MCF 10A (cell line): ENCODE results near the gene ZMYND10. TPM values are rescaled to one million over a fixed set of nuclear protein-coding genes. Genes with fewer than 3 reads are reported as not detected.
A peak's percentile ranks its signal among the peaks of the same experiment; 100 is the strongest.

ENCODE experiments used
- BruUV-seq: library from RNA; stranded (reverse); fragments of 400-500 nt; replicated peaks from 2 replicates; lab custom pipeline; 2021; lab: Mats Ljungman, UMichigan
- CTCF ChIA-PET: fragments of 300-600 bp; sonication (Branson Sonifier 250); formaldehyde crosslinking; extraction: SDS; loops from one replicate; lab custom pipeline; 2021; ENCODE audit warnings: antibody characterized with exemption, inconsistent platforms; lab: Yijun Ruan, JAX
- POLR2A ChIA-PET: fragments of 300-600, 350-650 bp; sonication (Branson Sonifier 250); formaldehyde crosslinking; extraction: SDS; loops from one replicate; lab custom pipeline; 2020; ENCODE audit warnings: antibody characterized with exemption, inconsistent platforms; lab: Yijun Ruan, JAX
- DNase-seq: peaks from one replicate; pipeline ENCODE4 v3.0.0-alpha.2; 2018; ENCODE audit not compliant: unreplicated experiment
- H3K27ac Mint-ChIP-seq: one replicate; pipeline ENCODE4 v1.8.0; 2022; ENCODE audit warnings: mild to moderate bottlenecking, low read depth, mixed read lengths; ENCODE audit not compliant: unreplicated experiment
- H3K27me3 Mint-ChIP-seq: one replicate; pipeline ENCODE4 v1.8.0; 2022; ENCODE audit warnings: mixed read lengths; ENCODE audit not compliant: insufficient read depth, unreplicated experiment
- H3K36me3 Mint-ChIP-seq: one replicate; pipeline ENCODE4 v1.8.0; 2022; ENCODE audit warnings: mild to moderate bottlenecking, moderate library complexity, mixed read lengths; ENCODE audit not compliant: insufficient read depth, unreplicated experiment
- H3K4me1 Mint-ChIP-seq: one replicate; pipeline ENCODE4 v1.8.0; 2022; ENCODE audit warnings: mixed read lengths; ENCODE audit not compliant: insufficient read depth, unreplicated experiment
- H3K4me3 Mint-ChIP-seq: one replicate; pipeline ENCODE4 v1.8.0; 2022; ENCODE audit warnings: mild to moderate bottlenecking, moderate library complexity, mixed read lengths; ENCODE audit not compliant: unreplicated experiment
- H3K9me3 Mint-ChIP-seq: one replicate; pipeline ENCODE4 v1.8.0; 2022; ENCODE audit warnings: mixed read lengths; ENCODE audit not compliant: unreplicated experiment
- CTCF ChIP-seq: fragments of 200-600 bp; IDR thresholded peaks from one replicate; pipeline ENCODE4 v1.8.0; 2022; ENCODE audit warnings: antibody characterized with exemption, mild to moderate bottlenecking; ENCODE audit not compliant: unreplicated experiment
- intact Hi-C: fragments of 100-400 bp; cut with micrococcal nuclease; formaldehyde crosslinking; loops from 2 replicates; pipeline ENCODE4 v1.14.1; 2022
- total RNA-seq: library from RNA; stranded (reverse); gene quantifications from 2 replicates; pipeline ENCODE4 v1.2.3, GENCODE V29; 2022

The ZMYND10 gene
- total RNA-seq, 1 experiment from 2014 or later: 0.68 TPM

GRCh38 chr3:50338965-50339364 is 6.6 kb downstream of the ZMYND10 start:
- intact Hi-C loops: no loop called here
- Mint-ChIP-seq H3K9me3 (no peaks in the 10 kb centered on the region), H3K27me3 (no peaks in the 10 kb centered on the region), H3K4me1 (peaks cover 19% of the 10 kb centered on the region), H3K4me3 (peak overlapping the region; percentile 85), H3K27ac (no peak overlapping the region), H3K36me3 (peaks cover 15% of the 10 kb centered on the region)
- no TSS peak for BruUV-seq
- CTCF ChIA-PET: interaction anchor here (0.6 to 4.6 kb wide), 4 partner anchors 9 to 1604 kb away, joined by 5 to 40 read pairs (median 12); partner anchors contain the start of genes CYB561D2 and NPRL2
- TF ChIP-seq CTCF: no peak
- POLR2A ChIA-PET: interaction anchor here (3.9 to 4.9 kb wide), 2 partner anchors 10 kb away, joined by 58 to 79 read pairs; partner anchors contain the start of genes CYB561D2, NPRL2 and TUSC2
- no peak for DNase-seq

GRCh38 chr3:50337175-50337861 is 8.2 kb downstream of the ZMYND10 start:
- H3K4me1 Mint-ChIP-seq: peaks cover 22% of the 10 kb centered on the region
- peak; percentile 99 for DNase-seq
- H3K27me3 Mint-ChIP-seq: no peaks in the 10 kb centered on the region
- CTCF ChIA-PET: interaction anchor here (0.8 to 4.6 kb wide), 9 partner anchors 9 to 232 kb away, joined by 3 to 40 read pairs (median 4); partner anchors contain the start of genes CYB561D2, HEMK1, IFRD2 and NPRL2
- H3K36me3 Mint-ChIP-seq: peaks cover 30% of the 10 kb centered on the region
- no peak for TF ChIP-seq CTCF
- POLR2A ChIA-PET: interaction anchor here (0.6 to 4.9 kb wide), 24 partner anchors 8 to 1615 kb away, joined by 3 to 79 read pairs (median 6); partner anchors contain the start of genes CYB561D2, DCAF1, GNAI2 and HYAL2
- BruUV-seq: no TSS peak
- peak overlapping the region; percentile 91 for H3K27ac Mint-ChIP-seq
- H3K4me3 Mint-ChIP-seq: peak overlapping the region; percentile 85
- H3K9me3 Mint-ChIP-seq: no peaks in the 10 kb centered on the region
- intact Hi-C loops: no loop called here

GRCh38 chr3:50336452-50337174 is 8.9 kb downstream of the ZMYND10 start:
- DNase-seq: no peak
- peaks cover 37% of the 10 kb centered on the region for H3K36me3 Mint-ChIP-seq
- intact Hi-C loops: no loop called here

More at GRCh38 chr3:50336452-50337174, 8.9 kb downstream of the ZMYND10 start:
- TF ChIP-seq CTCF: no peak
- peaks cover 22% of the 10 kb centered on the region for H3K4me1 Mint-ChIP-seq
- ChIA-PET CTCF (interaction anchor here (0.6 to 4.6 kb wide), 15 partner anchors 8 to 1675 kb away, joined by 3 to 40 read pairs (median 4); partner anchors contain the start of genes CYB561D2, HEMK1, HYAL3 and IFRD2), POLR2A (interaction anchor here (0.6 to 4.9 kb wide), 28 partner anchors 8 to 1616 kb away, joined by 3 to 79 read pairs (median 5); partner anchors contain the start of genes CYB561D2, DCAF1, GNAI2 and HYAL2)
- H3K4me3 Mint-ChIP-seq: peak overlapping the region; percentile 85
- BruUV-seq: TSS peak; percentile 64
- H3K9me3 Mint-ChIP-seq: no peaks in the 10 kb centered on the region
- H3K27ac Mint-ChIP-seq: peak overlapping the region; percentile 91
- no peaks in the 10 kb centered on the region for H3K27me3 Mint-ChIP-seq
